Loucy (cell line): ENCODE measurements around the gene SREK1IP1.
"Not testable (repeated sequence)": the region's sequence is repeated elsewhere in the genome, so short reads cannot be mapped to it uniquely, and the experiment has no call there.

Experiments
- H2AFZ ChIP-seq: fragments of 200-600 bp; sonication (generic); 2 replicates; pipeline ENCODE4 v1.6.0; 2016; ENCODE audit warnings: antibody characterized with exemption, mild to moderate bottlenecking, low read length, moderate library complexity
- H3F3A ChIP-seq: fragments of 200-600 bp; 2 replicates; pipeline ENCODE4 v1.6.0; 2016; ENCODE audit warnings: antibody characterized with exemption, low read depth, mild to moderate bottlenecking
- H3K27me3 ChIP-seq: fragments of 200-600 bp; sonication (generic); 2 replicates; pipeline ENCODE4 v1.6.1; 2014; ENCODE audit warnings: low read length, mild to moderate bottlenecking; ENCODE audit not compliant: insufficient read depth, poor library complexity, severe bottlenecking
- H3K36me3 ChIP-seq: fragments of 200-600 bp; sonication (generic); 2 replicates; pipeline ENCODE4 v1.6.1; 2016; ENCODE audit warnings: low read length; ENCODE audit not compliant: insufficient read depth
- H3K4me1 ChIP-seq: fragments of 200-600 bp; sonication (generic); 2 replicates; pipeline ENCODE4 v1.5.1; 2014; ENCODE audit warnings: low read length, mild to moderate bottlenecking; ENCODE audit not compliant: insufficient read depth, poor library complexity, severe bottlenecking
- H3K4me2 ChIP-seq: fragments of 200-600 bp; sonication (generic); 2 replicates; pipeline ENCODE4 v1.6.0; 2014; ENCODE audit warnings: antibody characterized with exemption, low read length, low read depth, mild to moderate bottlenecking; ENCODE audit not compliant: poor library complexity, severe bottlenecking
- H3K4me3 ChIP-seq: fragments of 200-600 bp; sonication (generic); 2 replicates; pipeline ENCODE4 v1.5.1; 2014; ENCODE audit warnings: low read length, mild to moderate bottlenecking, mixed read lengths; ENCODE audit not compliant: poor library complexity, severe bottlenecking
- H3K79me2 ChIP-seq: fragments of 200-600 bp; sonication (generic); 2 replicates; pipeline ENCODE4 v1.6.1; 2014; ENCODE audit warnings: low read length; ENCODE audit not compliant: insufficient read depth
- H3K9ac ChIP-seq: fragments of 200-600 bp; sonication (generic); 2 replicates; pipeline ENCODE4 v1.6.0; 2014; ENCODE audit warnings: mild to moderate bottlenecking, low read depth, low read length, moderate library complexity; ENCODE audit not compliant: poor library complexity, severe bottlenecking
- H3K9me2 ChIP-seq: fragments of 200-600 bp; sonication (generic); replicated peaks from 2 replicates; pipeline ENCODE4 v1.6.1; 2016; ENCODE audit warnings: low read depth, low read length, mixed read lengths
- H3K9me3 ChIP-seq: fragments of 200-600 bp; sonication (generic); 2 replicates; pipeline ENCODE4 v1.6.1; 2014; ENCODE audit warnings: mild to moderate bottlenecking, antibody characterized with exemption, low read length, low read depth; ENCODE audit not compliant: insufficient read depth
- H4K20me1 ChIP-seq: fragments of 200-600 bp; sonication (generic); 2 replicates; pipeline ENCODE4 v1.6.0; 2014; ENCODE audit warnings: antibody characterized with exemption, low read length, mild to moderate bottlenecking; ENCODE audit not compliant: insufficient read depth, poor library complexity, severe bottlenecking
- EZH2phosphoT487 ChIP-seq: fragments of 200-600 bp; IDR thresholded peaks from 2 replicates; pipeline ENCODE4 v1.6.1; 2018; ENCODE audit warnings: antibody characterized with exemption, mild to moderate bottlenecking, moderate library complexity, borderline replicate concordance
- TF ChIP-seq, protein P1 (sequence below): fragments of 200-600 bp; sonication (generic); conservative IDR thresholded peaks from 2 replicates; pipeline ENCODE4 v1.5.1; 2014; ENCODE audit warnings: mild to moderate bottlenecking, antibody characterized with exemption, low read length

The SREK1IP1 gene

DNA sequence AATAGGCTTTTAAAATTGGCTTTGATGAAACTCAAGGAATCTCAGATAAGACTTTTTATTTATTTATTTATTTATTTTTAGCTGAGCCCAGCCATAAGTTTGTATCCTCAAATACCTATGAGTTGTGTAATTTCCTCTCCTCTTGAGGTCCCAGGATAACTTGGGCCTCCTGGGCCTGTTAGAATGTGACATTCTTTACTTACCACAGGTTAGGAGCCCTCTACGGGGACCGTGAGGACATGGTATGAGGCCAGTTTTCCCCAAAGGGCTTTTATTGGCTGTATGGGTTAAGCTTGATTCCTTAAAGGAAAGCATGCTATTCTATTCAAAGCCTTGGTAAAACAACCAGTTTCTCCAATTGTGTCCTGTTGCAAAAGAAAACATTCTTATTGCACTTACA is 61.3 kb downstream of the SREK1IP1 start:
- H3K9me3 ChIP-seq: no peaks in the 10 kb centered on the region
- no peaks in the 10 kb centered on the region for H4K20me1 ChIP-seq
- no peaks in the 10 kb centered on the region for H3K4me1 ChIP-seq
- H2AFZ ChIP-seq: no peak overlapping the region
- H3K4me2 ChIP-seq: no peak overlapping the region
- no peaks in the 10 kb centered on the region for H3K36me3 ChIP-seq
- no peaks in the 10 kb centered on the region for H3K27me3 ChIP-seq
- H3K9me2 ChIP-seq: no peaks in the 10 kb centered on the region
- no peak overlapping the region for H3K9ac ChIP-seq
- H3F3A ChIP-seq: no peaks in the 10 kb centered on the region
- H3K4me3 ChIP-seq: no peak overlapping the region
- H3K79me2 ChIP-seq: no peaks in the 10 kb centered on the region
- TF ChIP-seq, protein P1, sequence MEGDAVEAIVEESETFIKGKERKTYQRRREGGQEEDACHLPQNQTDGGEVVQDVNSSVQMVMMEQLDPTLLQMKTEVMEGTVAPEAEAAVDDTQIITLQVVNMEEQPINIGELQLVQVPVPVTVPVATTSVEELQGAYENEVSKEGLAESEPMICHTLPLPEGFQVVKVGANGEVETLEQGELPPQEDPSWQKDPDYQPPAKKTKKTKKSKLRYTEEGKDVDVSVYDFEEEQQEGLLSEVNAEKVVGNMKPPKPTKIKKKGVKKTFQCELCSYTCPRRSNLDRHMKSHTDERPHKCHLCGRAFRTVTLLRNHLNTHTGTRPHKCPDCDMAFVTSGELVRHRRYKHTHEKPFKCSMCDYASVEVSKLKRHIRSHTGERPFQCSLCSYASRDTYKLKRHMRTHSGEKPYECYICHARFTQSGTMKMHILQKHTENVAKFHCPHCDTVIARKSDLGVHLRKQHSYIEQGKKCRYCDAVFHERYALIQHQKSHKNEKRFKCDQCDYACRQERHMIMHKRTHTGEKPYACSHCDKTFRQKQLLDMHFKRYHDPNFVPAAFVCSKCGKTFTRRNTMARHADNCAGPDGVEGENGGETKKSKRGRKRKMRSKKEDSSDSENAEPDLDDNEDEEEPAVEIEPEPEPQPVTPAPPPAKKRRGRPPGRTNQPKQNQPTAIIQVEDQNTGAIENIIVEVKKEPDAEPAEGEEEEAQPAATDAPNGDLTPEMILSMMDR: no peak
- no peak for TF ChIP-seq EZH2phosphoT487

DNA sequence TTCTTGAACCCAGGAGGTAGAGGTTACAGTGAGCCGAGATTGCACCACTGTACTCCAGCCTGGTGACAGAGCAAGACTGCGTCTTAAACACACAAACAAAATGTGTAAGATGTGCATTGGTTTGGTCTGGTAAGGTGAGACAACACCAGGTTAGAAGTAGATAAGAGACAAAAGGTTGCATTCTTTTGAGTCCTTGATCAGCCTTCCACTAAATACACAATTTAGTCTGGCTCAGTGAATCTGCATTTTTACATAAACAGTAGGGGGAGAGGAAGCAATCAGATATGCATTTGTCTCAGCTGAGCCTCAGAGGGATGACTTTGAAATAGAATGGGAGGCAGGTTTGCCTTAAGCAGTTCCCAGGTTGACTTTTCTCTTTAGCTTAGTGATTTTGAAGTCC is 62.4 kb downstream of the SREK1IP1 start:
- not testable (repeated sequence) for H2AFZ ChIP-seq, H3K79me2 ChIP-seq, H3K27me3 ChIP-seq, H3K9me2 ChIP-seq, H4K20me1 ChIP-seq, H3K9ac ChIP-seq, H3K9me3 ChIP-seq, H3F3A ChIP-seq, H3K4me2 ChIP-seq, H3K4me1 ChIP-seq, H3K36me3 ChIP-seq, H3K4me3 ChIP-seq

DNA sequence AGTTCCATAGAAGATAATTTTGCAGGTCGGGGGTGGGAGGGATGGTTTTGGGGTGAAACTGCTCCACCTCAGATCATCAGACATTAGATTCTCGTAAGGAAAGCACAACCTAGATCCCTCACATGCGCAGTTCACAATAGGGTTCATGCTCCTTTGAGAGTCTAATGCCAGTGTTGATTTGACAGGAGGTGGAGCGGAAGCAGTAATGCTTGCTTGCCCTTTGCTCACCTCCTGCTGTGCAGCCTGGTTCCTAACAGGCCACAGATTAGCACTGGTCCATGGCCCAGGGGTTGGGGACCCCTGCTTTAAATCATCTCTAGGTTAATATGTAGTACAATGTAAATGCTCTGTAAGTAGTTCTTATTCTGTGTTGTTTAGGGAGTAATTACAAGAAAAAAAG is 67.7 kb downstream of the SREK1IP1 start:
- Histone ChIP-seq H4K20me1 (no peaks in the 10 kb centered on the region), H3K36me3 (no peaks in the 10 kb centered on the region), H3K4me1 (no peaks in the 10 kb centered on the region), H3K4me3 (no peak overlapping the region), H3K9me2 (no peaks in the 10 kb centered on the region), H3K9me3 (no peaks in the 10 kb centered on the region), H3K4me2 (no peak overlapping the region), H3K27me3 (no peaks in the 10 kb centered on the region), H3F3A (no peaks in the 10 kb centered on the region), H3K79me2 (no peaks in the 10 kb centered on the region), H2AFZ (no peak overlapping the region), H3K9ac (no peak overlapping the region)
- TF ChIP-seq EZH2phosphoT487: no peak
- TF ChIP-seq, protein P1: no peak

DNA sequence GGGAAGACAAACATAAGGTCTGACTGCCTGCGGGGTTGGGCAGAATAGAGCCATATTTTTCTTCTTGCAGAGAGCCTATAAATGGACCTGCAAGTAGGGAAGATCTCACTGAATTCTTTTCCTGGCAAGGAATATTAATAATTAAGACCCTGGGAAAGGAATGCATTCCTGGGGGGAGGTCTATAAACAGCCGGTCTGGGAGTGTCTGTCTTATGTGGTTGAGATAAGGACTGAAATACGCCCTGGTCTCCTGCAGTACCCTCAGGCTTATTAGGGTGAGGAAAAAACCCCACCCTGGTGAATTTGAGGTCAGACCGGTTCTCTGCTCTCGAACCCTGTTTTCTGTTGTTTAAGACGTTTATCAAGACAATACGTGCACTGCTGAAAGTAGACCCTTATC is 72.1 kb downstream of the SREK1IP1 start:
- not testable (repeated sequence) for H3K9me3 ChIP-seq, H2AFZ ChIP-seq, H4K20me1 ChIP-seq, H3K4me1 ChIP-seq, H3K9me2 ChIP-seq, H3F3A ChIP-seq, H3K4me3 ChIP-seq, H3K9ac ChIP-seq, H3K79me2 ChIP-seq, H3K27me3 ChIP-seq, H3K4me2 ChIP-seq, H3K36me3 ChIP-seq
